HG03097 (cell line): ENCODE data around the gene STON2.

ENCODE experiments used
- ATAC-seq: cut with Tn5 transposase; IDR thresholded peaks from one replicate; pipeline ENCODE4 v1.9.1; 2021; ENCODE audit not compliant: unreplicated experiment, low FRiP score

Gene STON2

DNA sequence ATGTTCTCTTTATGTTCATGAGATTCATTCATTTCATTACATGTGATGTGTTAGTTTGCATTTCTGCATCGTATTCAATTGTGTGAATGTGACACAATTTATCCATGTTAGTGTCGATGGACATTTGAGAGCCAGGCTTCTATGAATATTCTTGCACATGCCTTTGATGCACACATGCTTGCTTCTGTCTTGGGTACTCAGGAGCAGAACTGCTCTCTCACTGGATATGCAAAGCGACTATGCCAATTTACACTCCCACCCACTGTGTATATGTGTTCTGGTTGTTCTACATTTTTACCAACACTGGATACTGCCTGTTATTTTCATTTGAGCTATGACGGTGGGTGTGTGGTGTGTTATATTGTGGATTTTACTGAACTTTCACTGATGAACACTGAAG lies 95.1 kb downstream of the STON2 start:
- ATAC-seq: no peak

DNA sequence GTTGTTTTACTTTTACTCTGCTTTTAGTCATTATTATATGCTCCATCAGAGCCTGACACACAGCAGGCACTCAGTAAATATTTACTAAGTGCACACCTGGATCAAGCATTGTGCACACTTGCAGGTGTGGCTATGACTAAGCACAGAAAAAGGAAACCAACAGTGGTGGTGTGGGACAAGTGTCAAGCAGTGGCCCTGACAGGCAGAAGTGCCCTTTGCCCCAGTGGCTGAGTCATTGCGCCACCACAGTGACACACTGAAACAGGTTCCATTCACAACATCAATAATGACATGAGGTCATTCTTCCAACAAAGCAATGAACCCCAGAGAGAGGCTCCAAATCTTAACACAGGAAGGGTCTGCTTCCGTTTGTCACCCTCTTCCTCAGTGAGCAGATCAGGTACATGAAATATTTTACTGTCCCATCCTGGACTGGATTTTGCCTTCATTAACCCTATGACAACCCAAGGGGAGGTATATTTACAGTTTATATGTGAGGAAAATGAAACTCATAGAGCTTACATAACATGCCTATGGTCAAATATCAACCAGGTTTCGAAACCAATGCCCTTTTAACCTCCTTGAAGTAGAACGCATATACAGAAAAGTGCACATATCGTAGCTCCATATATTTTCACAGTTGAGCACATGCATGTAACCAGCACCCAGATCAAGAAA lies 96.7 kb downstream of the STON2 start:
- peak; percentile 95 for ATAC-seq

GRCh38 chr14:81302638-81303037 lies 97.5 kb downstream of the STON2 start:
- no peak for ATAC-seq

GRCh38 chr14:81301813-81302212 lies 98.3 kb downstream of the STON2 start:
- ATAC-seq: no peak

GRCh38 chr14:81301371-81301770 lies 98.8 kb downstream of the STON2 start:
- ATAC-seq: no peak

DNA sequence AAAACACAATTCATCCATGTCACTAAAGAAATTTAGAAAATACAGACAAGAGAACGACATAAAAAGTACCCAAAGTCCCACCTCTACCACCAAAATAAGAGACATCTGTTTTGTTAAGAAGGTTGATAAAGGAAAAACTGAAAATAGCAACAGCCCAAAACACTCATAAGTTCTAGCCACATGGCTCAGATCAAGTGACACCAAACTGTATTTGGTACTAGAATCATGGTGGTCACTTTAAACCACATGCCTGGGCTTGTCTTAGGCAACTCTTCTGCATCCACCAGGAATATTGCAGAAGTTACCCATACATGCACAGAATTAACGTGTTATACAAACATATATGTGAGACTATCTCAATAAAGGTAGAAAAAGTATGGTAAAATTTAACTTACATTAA lies 101.2 kb downstream of the STON2 start:
- no peak for ATAC-seq

GRCh38 chr14:81298122-81298521 lies 102.0 kb downstream of the STON2 start:
- no peak for ATAC-seq

GRCh38 chr14:81295958-81296923 lies 103.9 kb downstream of the STON2 start:
- no peak for ATAC-seq

DNA sequence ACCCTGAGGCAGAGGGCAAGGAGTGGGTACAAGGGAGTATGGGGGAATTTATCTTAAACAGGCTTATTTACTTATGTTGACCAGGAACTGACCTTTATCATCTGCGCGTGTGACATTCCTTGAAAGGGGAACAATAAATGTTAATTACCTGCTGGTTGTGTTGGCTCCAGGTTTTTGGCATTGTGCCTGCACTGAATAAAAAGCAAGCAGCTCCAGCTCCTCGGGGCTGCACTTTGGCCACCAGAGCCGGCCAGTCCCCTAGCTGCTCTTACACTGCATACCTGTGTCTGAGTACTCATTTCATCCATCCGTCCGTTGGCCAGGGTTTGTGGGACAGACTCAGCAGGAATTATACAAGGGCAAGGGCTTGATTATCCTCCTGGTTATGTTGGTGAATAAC lies 110.6 kb downstream of the STON2 start:
- ATAC-seq: no peak

GRCh38 chr14:81286574-81287370 lies 113.4 kb downstream of the STON2 start:
- ATAC-seq: no peak

- no peak for ATAC-seq
Observed at GRCh38 chr14:81285245-81285644, 114.9 kb downstream of the STON2 start.

DNA sequence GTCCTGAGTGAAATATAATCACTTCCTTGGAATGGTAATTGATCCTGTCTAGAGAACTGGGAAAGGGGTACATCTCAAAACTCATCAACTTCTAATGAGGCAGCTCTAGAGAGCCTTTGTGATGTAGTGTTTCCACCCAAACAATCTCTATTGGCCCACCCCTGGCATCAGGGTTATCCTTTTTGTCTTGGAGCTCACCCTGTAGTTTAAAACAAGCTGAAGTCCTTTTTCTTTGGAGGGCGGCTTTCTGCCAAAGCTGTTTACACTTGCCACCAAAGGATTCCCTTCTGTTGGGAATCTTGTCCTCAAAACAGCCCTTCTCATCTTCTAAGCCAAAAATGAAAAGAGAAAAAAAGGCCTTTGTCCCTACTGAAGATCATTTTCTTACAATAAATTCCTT lies 118.8 kb downstream of the STON2 start:
- ATAC-seq: no peak

GRCh38 chr14:81280136-81280791 lies 119.9 kb downstream of the STON2 start:
- no peak for ATAC-seq

DNA sequence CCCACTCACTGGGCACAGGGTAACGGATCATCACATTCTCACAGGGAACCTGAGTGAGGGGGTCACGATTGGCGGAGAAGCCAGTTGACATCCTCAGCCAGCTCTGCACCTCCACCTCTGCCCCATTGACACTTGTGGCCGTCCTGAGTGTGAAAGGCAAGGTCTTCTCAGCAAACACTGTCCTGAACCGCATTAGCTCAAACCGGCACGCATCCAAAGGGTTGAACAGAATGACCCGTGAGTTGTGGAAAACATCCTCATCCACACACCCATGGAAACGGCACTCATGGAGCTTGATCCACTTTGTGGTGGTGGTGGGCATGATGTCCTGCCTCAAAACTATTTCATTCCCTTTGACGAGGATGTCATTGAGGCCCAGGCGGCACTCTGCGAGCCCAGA lies 123.0 kb downstream of the STON2 start:
- no peak for ATAC-seq

GRCh38 chr14:81276073-81277069 lies 123.8 kb downstream of the STON2 start:
- peak; percentile 55 for ATAC-seq

- ATAC-seq: no peak
Observed at GRCh38 chr14:81275305-81276072, 124.6 kb downstream of the STON2 start.

GRCh38 chr14:81273961-81274575 lies 126.1 kb downstream of the STON2 start:
- ATAC-seq: no peak

DNA sequence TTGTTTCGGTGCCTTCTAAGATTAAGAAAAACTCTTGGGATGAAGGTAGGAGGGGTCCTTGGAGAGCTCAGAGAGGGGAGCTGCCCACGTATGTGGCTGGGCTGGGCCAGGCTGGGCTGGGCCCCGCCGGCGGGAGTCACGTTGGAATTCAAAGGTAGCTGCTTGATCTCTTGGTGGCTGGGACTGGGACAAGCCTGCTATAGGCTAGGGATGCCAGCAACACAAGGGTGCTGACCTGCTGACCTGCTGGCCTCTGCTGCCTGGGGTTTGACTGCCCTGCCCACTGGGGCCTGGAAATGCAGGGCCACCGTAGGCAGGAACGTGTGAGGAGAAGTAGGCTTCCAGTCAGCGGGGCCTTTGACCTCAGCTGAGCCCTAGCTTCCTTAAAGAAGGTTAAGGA lies 126.6 kb downstream of the STON2 start:
- no peak for ATAC-seq
